HG03521 (cell line): Measurements from ENCODE around the gene ZFYVE28.
"Not testable (repeated sequence)": the region's sequence is repeated elsewhere in the genome, so short reads cannot be mapped to it uniquely, and the experiment has no call there.

Source experiments
- ATAC-seq: cut with Tn5 transposase; IDR thresholded peaks from one replicate; pipeline ENCODE4 v1.9.1; 2021; ENCODE audit warnings: mild to moderate bottlenecking, moderate library complexity; ENCODE audit not compliant: unreplicated experiment

The ZFYVE28 gene

DNA sequence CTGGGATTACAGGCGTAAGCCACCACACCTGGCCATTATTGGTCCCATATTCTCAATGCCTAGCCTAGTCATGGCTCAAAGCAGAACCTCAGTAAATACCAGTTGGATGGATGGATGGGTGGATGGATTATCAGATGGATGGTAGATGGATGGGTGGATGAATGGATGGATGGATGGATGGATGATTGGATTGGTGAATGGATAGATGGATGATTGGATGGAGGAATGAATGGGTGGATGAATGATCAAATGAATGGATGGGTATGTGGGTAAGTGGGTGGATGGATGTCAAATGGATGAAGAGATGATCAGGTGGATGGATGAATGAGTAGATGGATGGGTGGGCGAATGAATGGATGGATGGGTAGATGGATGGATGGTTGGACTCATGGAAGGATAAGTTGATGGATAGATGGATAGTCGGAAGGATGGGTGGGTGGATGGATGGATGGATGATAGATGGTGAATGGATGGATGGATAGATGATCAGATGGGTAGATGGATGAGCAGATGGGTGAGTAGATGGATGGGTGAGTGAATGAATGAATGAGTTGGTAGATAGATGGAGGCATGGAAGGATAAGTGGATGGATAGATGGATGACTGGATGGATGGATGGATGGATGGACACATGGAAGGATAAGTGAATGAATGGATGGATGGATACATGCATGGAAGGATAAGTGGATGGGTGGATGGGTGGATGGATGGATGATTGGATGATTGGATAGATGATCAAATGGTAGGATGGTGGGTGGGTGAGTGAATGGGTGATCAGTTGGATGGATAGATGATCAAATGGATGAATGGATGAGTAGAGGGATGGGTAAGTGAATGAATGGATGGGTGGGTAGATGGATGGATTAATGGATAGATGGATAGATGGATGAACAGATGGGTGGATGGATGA lies 28.5 kb upstream of the ZFYVE28 start:
- no peak for ATAC-seq

- no peak for ATAC-seq
Observed at GRCh38 chr4:2445571-2445970, 27.1 kb upstream of the ZFYVE28 start.

GRCh38 chr4:2445130-2445529 lies 26.7 kb upstream of the ZFYVE28 start:
- no peak for ATAC-seq

- ATAC-seq = no peak
Observed at GRCh38 chr4:2443956-2444740, 25.7 kb upstream of the ZFYVE28 start.

DNA sequence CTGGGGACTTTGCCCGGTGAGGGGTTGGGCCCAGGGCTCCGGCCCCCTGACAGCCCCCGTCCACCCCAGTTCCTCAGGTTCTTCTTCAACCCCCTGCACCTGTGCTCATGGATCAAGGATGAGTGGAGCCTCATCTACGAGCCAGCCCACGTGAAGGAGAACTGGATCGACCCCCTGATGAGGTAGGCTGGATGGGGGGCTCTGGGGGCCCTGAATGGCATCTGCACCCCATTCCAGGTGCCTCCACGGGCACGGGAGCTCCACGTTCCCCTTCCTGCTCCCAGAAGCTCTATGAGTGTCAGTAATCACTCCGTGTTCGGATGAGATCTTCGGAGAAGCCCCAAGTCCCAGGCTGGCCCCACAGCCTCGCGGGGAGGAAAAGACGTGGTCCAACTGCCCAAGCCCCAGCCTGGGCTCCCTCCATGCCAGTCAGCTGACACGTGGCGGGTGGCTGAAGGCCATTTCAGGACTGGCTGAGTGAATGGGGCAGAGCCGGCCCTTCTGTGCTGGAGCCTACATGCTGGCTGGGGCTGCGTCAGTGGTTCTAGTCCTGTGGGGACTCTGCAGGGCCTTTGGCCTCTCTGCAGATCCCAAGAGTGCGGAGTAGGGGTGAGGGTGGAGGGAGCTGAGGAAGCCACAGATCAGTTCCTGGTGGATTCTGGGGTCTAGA lies 24.8 kb upstream of the ZFYVE28 start:
- ATAC-seq = no peak

DNA sequence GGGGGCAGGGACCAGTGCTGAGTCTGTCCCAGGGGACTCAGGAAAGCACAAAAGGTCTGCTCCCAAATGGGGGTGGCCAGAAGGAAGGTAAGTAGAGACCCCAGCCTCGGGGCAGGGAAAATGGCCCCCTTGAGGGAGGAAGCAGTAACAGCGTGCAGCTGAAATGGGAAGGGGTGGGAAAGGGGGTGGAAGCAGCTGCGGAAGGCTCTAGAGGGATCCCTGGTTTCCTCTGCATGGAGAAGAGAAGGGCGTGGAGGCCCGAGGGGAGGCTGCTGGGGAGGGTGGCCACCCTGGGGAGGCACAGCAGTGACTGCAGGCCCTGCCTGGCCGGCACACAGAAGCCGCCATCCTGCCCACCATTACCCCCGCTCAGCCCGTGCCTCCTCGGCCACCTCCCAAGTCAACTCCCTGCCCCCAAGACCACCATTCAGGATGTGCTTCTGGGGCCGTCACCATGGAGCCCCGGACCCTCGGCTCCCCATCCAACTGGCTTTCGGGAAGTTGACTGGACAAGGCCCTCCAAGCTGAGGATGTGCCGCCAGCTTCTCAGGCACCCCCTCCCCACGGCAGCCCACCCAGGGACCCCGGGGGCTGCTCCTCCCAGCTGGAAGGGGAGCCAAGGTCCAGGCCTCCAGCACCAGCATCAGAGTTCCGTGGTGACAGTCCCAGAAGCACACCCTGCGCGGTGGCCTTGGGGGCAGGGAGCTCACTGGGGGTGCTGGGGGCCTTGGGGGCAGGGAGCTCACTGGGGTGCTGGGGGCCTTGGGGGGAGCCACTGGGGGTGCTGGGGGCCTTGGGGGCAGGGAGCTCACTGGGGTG lies 23.9 kb upstream of the ZFYVE28 start:
- ATAC-seq = no peak

- peak; percentile 73 for ATAC-seq
Observed at GRCh38 chr4:2441393-2442174, 23.1 kb upstream of the ZFYVE28 start.

DNA sequence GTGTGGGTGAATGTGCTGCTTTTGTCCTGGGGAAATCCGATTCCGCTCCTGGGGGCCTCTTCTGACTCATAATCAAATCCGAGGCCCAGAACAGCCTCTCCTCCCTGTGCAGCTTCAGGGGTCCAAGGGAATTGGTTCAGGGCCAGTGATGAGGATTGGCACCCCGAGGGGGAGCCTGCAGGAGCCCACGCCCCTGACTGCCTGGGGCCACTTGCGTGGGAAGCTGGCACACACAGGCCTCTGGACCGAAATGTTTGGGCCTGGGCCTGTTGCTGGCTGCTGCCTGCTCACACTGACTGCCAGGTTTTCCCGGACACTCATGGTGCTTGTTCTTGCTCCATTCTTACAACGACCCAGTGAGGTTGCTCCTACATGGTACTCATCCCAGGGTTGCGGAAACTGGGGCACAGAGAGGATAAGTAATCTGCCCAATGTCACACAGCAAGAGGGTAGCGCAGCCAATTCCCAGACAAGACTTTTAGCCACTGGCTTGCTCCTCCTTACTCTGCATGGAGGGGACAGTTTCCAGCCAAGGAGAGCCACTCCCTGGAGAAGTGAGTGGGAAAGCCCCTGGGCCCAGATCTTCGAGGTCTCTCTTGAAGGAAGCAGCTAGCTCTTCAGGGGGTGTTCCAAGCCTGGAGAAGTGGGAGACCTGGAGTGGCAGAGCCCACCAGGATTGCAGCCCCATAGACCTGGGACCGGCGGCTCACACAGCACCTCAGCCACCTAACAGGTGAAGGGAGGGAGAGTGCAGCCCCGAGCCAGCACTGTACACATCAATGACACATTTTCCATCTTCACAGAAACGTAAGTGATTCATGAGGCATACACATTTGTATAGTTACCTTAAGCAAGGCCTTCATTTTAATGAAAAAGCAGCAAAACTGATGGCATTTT lies 20.6 kb upstream of the ZFYVE28 start:
- ATAC-seq = no peak

DNA sequence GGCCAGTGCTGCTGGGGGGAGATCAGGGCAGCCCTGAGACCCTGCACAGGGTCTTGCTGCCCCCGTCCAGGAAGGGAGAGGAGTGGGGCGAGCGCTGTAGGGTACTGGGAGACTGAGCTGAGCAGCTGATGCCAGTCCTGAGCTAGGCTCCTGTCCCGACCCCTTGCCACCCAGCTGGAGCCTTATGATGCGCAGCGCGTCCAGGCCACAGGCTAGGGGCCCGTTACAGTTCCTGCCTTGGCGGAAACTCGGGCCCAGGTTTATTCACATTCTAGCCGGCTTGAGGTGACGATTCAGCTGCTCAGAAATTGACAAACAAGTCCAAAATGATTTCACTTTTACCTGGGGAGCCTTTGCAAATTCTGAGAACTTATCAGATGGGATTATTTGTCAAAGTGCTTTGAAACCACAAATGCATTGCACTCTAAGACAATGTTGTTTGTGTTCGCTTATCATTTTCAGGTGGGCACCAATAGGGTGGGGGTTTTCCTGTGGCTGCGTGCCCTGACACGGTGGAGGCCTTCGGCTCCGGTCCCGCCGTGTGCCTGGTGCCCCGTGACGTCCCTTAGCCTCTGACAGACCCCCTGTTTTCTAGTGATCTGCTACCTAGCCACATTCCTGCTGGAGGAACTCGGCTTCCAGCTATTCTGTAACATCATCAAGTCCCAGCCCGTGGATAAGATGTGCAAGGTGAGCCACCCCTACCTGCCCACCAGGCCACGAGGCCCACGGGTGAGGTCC lies 19.2 kb upstream of the ZFYVE28 start:
- no peak for ATAC-seq

GRCh38 chr4:2436761-2437474 lies 18.5 kb upstream of the ZFYVE28 start:
- no peak for ATAC-seq

DNA sequence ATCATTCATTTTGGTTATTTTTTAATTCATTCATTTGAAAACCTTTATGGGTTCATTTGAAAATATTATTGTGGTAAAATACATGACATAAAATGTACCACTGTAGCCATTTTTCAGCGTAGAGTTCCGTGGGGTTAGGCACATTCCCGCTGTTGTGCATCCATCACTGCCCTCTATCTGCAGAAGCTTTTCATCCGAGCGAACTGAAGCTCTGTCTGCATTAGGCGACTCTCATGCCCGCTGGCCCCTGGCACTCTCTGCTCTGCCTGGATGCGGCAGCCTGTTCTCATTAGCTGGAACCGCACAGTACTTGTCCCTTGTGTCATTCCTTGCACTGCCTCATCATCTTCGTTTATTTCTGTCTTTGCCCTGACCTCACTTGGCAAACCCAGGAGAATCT lies 17.9 kb upstream of the ZFYVE28 start:
- no peak for ATAC-seq

- ATAC-seq = no peak
Observed at GRCh38 chr4:2434420-2434819, 16.0 kb upstream of the ZFYVE28 start.

- ATAC-seq = no peak
Observed at GRCh38 chr4:2433609-2434350, 15.3 kb upstream of the ZFYVE28 start.

DNA sequence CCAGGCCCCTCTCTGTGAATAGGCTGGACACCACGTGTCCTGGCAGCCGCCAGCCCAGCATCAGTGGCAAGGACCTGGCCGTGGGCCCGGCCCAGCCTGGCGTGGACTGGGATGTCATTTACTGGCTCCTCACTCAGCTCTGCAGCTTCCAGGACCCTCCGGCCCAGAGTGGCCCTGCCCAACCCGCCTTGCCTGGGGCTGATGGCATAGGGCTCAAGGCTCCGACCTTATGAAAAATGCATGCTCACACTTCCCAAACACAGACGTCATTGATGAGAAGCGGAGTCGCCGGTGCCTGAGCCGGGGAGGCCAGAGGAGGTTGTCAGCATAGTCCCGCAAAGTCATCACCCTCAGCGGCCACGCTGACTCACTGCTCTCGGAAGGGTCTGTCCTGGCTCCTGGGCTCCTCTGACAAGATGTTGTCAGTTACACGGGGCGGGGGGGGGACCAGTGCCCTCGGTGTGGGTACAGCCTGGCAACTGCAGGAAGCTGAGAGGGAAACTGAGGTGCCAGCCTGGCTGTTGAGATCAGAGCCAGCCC lies 14.6 kb upstream of the ZFYVE28 start:
- ATAC-seq = no peak

- no peak for ATAC-seq
Observed at GRCh38 chr4:2432004-2432403, 13.6 kb upstream of the ZFYVE28 start.

- not testable (repeated sequence) for ATAC-seq
Observed at GRCh38 chr4:2429945-2430757, 11.7 kb upstream of the ZFYVE28 start.
